BLaER1 treated with 17β-estradiol and CSF1 and Interleukin-3, amounts not matched to agents 10 nM and 100 nM (cell line): ENCODE measurements around the gene HERPUD1.

Experiments used
- H3K27ac ChIP-seq, 11 experiments: shearing (Covaris generic); formaldehyde crosslinking; 2 replicates each; pipeline ENCODE4 v1.8.1; 2022
- H3K27me3 ChIP-seq, 11 experiments: shearing (Covaris generic); formaldehyde crosslinking; 2 replicates each; pipeline ENCODE4 v1.8.1; 2022
- H3K36me3 ChIP-seq, 11 experiments: shearing (Covaris generic); formaldehyde crosslinking; 2 replicates each; pipeline ENCODE4 v1.8.1; 2022
- H3K4me1 ChIP-seq, 10 experiments: shearing (Covaris generic); formaldehyde crosslinking; 2 replicates each; pipeline ENCODE4 v1.8.1; 2022
- H3K4me2 ChIP-seq, 11 experiments: shearing (Covaris generic); formaldehyde crosslinking; 2 replicates each; pipeline ENCODE4 v1.8.1; 2022
- H3K4me3 ChIP-seq, 10 experiments: shearing (Covaris generic); formaldehyde crosslinking; 2 replicates each; pipeline ENCODE4 v1.8.1; 2022
- H3K9ac ChIP-seq, 11 experiments: shearing (Covaris generic); formaldehyde crosslinking; 2 replicates each; pipeline ENCODE4 v1.8.1; 2022
- H3K9me3 ChIP-seq, 11 experiments: shearing (Covaris generic); formaldehyde crosslinking; replicated peaks in 1 of 11; 2 replicates each; pipeline ENCODE4 v1.8.1; 2022
- H4K20me1 ChIP-seq, 11 experiments: shearing (Covaris generic); formaldehyde crosslinking; 2 replicates each; pipeline ENCODE4 v1.8.1; 2022
- Cebpa-rat ChIP-seq, 11 experiments: shearing (Covaris generic); IDR thresholded peaks; 2 replicates each; pipeline ENCODE4 v1.8.1; 2022

The HERPUD1 gene

GRCh38 chr16:56938664-56939513, 6.9 kb downstream of the HERPUD1 start:
- Histone ChIP-seq H3K4me1 (peaks cover 43 to 100% (median 94%) of the 10 kb centered on the region in 10 experiments), H3K27me3 (no peaks in the 10 kb centered on the region), H3K27ac (peak overlapping the region in 2 of 11 experiments; percentile 17 to 28; a peak in 2 of 22 replicates), H3K9me3 (no peaks in the 10 kb centered on the region), H3K4me3 (no peak overlapping the region), H3K9ac (peak overlapping the region in 5 of 11 experiments; percentile 7 to 30 (median 19); a peak in 2 of 22 replicates), H3K4me2 (peak overlapping the region in 9 of 11 experiments; percentile 11 to 82 (median 74); a peak in 14 of 22 replicates), H4K20me1 (peaks cover 69 to 100% (median 100%) of the 10 kb centered on the region in 11 experiments), H3K36me3 (peaks cover 96 to 100% (median 100%) of the 10 kb centered on the region in 11 experiments)
- TF ChIP-seq Cebpa-rat (IDR thresholded peaks at IDR 0.05), result no peak

GRCh38 chr16:56939801-56940200, 7.9 kb downstream of the HERPUD1 start:
- no peaks in the 10 kb centered on the region for H3K27me3 ChIP-seq
- peaks cover 60 to 100% (median 95%) of the 10 kb centered on the region in 11 experiments for H4K20me1 ChIP-seq

GRCh38 chr16:56941092-56941491, 9.2 kb downstream of the HERPUD1 start:
- Histone ChIP-seq H3K27me3 (no peaks in the 10 kb centered on the region), H3K4me1 (peaks cover 24 to 98% (median 88%) of the 10 kb centered on the region in 10 experiments), H3K9me3 (no peaks in the 10 kb centered on the region), H3K36me3 (peaks cover 95 to 100% (median 97%) of the 10 kb centered on the region in 11 experiments), H3K4me3 (peak overlapping the region in 4 of 10 experiments; percentile 2 to 36 (median 8); a peak in 3 of 20 replicates), H3K4me2 (peak overlapping the region in 8 of 11 experiments; percentile 50 to 82 (median 74); a peak in 17 of 22 replicates), H3K27ac (peak overlapping the region in 8 of 11 experiments; percentile 6 to 57 (median 44); a peak in 11 of 22 replicates), H4K20me1 (peaks cover 47 to 98% (median 85%) of the 10 kb centered on the region in 11 experiments), H3K9ac (peak overlapping the region in 8 of 11 experiments; percentile 20 to 53 (median 31); a peak in 10 of 22 replicates)
- no peak for TF ChIP-seq Cebpa-rat (IDR thresholded peaks at IDR 0.05)

More at GRCh38 chr16:56939801-56940200, 7.9 kb downstream of the HERPUD1 start:
- peak overlapping the region in 9 of 11 experiments; percentile 5 to 82 (median 74); a peak in 16 of 22 replicates for H3K4me2 ChIP-seq
- H3K36me3 ChIP-seq, result peaks cover 98 to 100% (median 100%) of the 10 kb centered on the region in 11 experiments
- peak overlapping the region in 1 of 11 experiments; percentile 21; a peak in 1 of 22 replicates for H3K27ac ChIP-seq
- peak overlapping the region in 5 of 11 experiments; percentile 1 to 30 (median 24); a peak in 2 of 22 replicates for H3K9ac ChIP-seq
- H3K4me3 ChIP-seq, result no peak overlapping the region
- H3K4me1 ChIP-seq, result peaks cover 37 to 100% (median 93%) of the 10 kb centered on the region in 10 experiments
- TF ChIP-seq Cebpa-rat (IDR thresholded peaks at IDR 0.05), result no peak
- no peaks in the 10 kb centered on the region for H3K9me3 ChIP-seq

GRCh38 chr16:56941856-56942331, 10.0 kb downstream of the HERPUD1 start:
- Histone ChIP-seq H3K27me3 (no peaks in the 10 kb centered on the region), H3K27ac (peak overlapping the region in 6 of 11 experiments; percentile 0 to 49 (median 34); a peak in 9 of 22 replicates), H3K4me3 (no peak overlapping the region), H3K9me3 (no peaks in the 10 kb centered on the region), H3K36me3 (peaks cover 87 to 100% (median 97%) of the 10 kb centered on the region in 11 experiments), H3K4me1 (peaks cover 21 to 98% (median 88%) of the 10 kb centered on the region in 10 experiments), H4K20me1 (peaks cover 39 to 98% (median 80%) of the 10 kb centered on the region in 11 experiments), H3K9ac (0 out of 22 replicates have a peak overlapping the region, but pooled peaks of 1 of the 11 experiments have one; percentile 10), H3K4me2 (peak overlapping the region in 7 of 11 experiments; percentile 26 to 74 (median 50); a peak in 14 of 22 replicates)
- no peak for TF ChIP-seq Cebpa-rat (IDR thresholded peaks at IDR 0.05)

GRCh38 chr16:56943761-56944375, 11.9 kb downstream of the HERPUD1 start:
- H3K27ac ChIP-seq, result peak overlapping the region in 5 of 11 experiments; percentile 5 to 56 (median 25); a peak in 10 of 22 replicates
- H3K36me3 ChIP-seq, result peaks cover 67 to 89% (median 81%) of the 10 kb centered on the region in 11 experiments
- no peak for TF ChIP-seq Cebpa-rat (IDR thresholded peaks at IDR 0.05)
- peaks cover 3 to 99% (median 89%) of the 10 kb centered on the region in 10 experiments; a peak in 18 of 20 replicates for H3K4me1 ChIP-seq
- peak overlapping the region in 8 of 11 experiments; percentile 17 to 74 (median 46); a peak in 12 of 22 replicates for H3K4me2 ChIP-seq
- H3K4me3 ChIP-seq, result no peak overlapping the region
- no peaks in the 10 kb centered on the region for H3K9me3 ChIP-seq
- H3K9ac ChIP-seq, result peak overlapping the region in 5 of 11 experiments; percentile 10 to 47 (median 22); a peak in 9 of 22 replicates
- no peaks in the 10 kb centered on the region for H3K27me3 ChIP-seq
- peaks cover 22 to 94% (median 60%) of the 10 kb centered on the region in 11 experiments; a peak in 21 of 22 replicates for H4K20me1 ChIP-seq

GRCh38 chr16:56944954-56945839, 13.3 kb downstream of the HERPUD1 start:
- Histone ChIP-seq H3K27ac (peak overlapping the region in 4 of 11 experiments; percentile 19 to 37 (median 27); a peak in 2 of 22 replicates), H3K4me3 (no peak overlapping the region), H4K20me1 (peaks cover 9 to 86% (median 47%) of the 10 kb centered on the region in 11 experiments; a peak in 19 of 22 replicates), H3K36me3 (peaks cover 54 to 76% (median 68%) of the 10 kb centered on the region in 11 experiments), H3K27me3 (no peaks in the 10 kb centered on the region), H3K4me1 (peaks cover 7 to 99% (median 89%) of the 10 kb centered on the region in 10 experiments), H3K9me3 (no peaks in the 10 kb centered on the region), H3K4me2 (peak overlapping the region in 6 of 11 experiments; percentile 26 to 74 (median 61); a peak in 13 of 22 replicates), H3K9ac (peak overlapping the region in 3 of 11 experiments; percentile 5 to 47 (median 39); a peak in 4 of 22 replicates)
- TF ChIP-seq Cebpa-rat (IDR thresholded peaks at IDR 0.05), result no peak

GRCh38 chr16:56945847-56946527, 14.0 kb downstream of the HERPUD1 start:
- H3K27ac ChIP-seq, result no peak overlapping the region

More at GRCh38 chr16:56945847-56946527, 14.0 kb downstream of the HERPUD1 start:
- no peak for TF ChIP-seq Cebpa-rat (IDR thresholded peaks at IDR 0.05)
- Histone ChIP-seq H3K36me3 (peaks cover 46 to 68% (median 60%) of the 10 kb centered on the region in 11 experiments), H3K4me1 (peaks cover 15 to 99% (median 89%) of the 10 kb centered on the region in 10 experiments), H3K4me3 (no peak overlapping the region), H3K4me2 (peak overlapping the region in 3 of 11 experiments; percentile 18 to 85 (median 31); a peak in 4 of 22 replicates), H3K27me3 (no peaks in the 10 kb centered on the region), H3K9ac (no peak overlapping the region; a peak in 1 of 22 replicates), H3K9me3 (no peaks in the 10 kb centered on the region), H4K20me1 (peaks cover under 1 to 86% (median 39%) of the 10 kb centered on the region in 11 experiments; a peak in 16 of 22 replicates)
